Pancreas (tissue), 10 donors: Measurements from ENCODE around the gene CD300A. TPM values are rescaled to one million over a fixed set of nuclear protein-coding genes. Genes with fewer than 3 reads are reported as not detected.

Experiments used
- ATAC-seq, 4 donors: fragments of 200-7000 bp; cut with Tn5 transposase; one replicate each; pipeline versions ENCODE4 v1.8.0 to v1.9.1; 2020; ENCODE audit warnings: mild to moderate bottlenecking in 4 of 4, moderate library complexity in 4 of 4
- DNase-seq, 6 donors: peaks; one replicate each; pipeline ENCODE4 v3.0.0-alpha.2; 2020
- FAIRE-seq: peaks from 2 replicates; lab custom pipeline; 2012; peaks lifted over from hg19 to GRCh38; lab: Jason Lieb, UNC
- H3K27ac ChIP-seq, 4 donors: fragments of 200-600 bp; sonication (generic); 1 replicate in 3 of 4; 2 replicates in 1 of 4; pipeline versions ENCODE4 v1.5.0 to v1.8.0; 2020
- H3K27me3 ChIP-seq, 4 donors: fragments of 200-600 bp; one replicate each; pipeline ENCODE4 v1.8.0; 2021
- H3K36me3 ChIP-seq, 3 donors: fragments of 200-600 bp; sonication (generic) in 1 of 3; one replicate each; pipeline versions ENCODE4 v1.5.0 to v1.8.0; 2020 to 2021
- H3K4me1 ChIP-seq, 3 donors: fragments of 200-600 bp; one replicate each; pipeline ENCODE4 v1.8.0; 2021
- H3K4me3 ChIP-seq, 4 donors: fragments of 200-600 bp; sonication (generic) in 2 of 4; one replicate each; pipeline versions ENCODE4 v1.5.0 to v1.8.0; 2020 to 2021
- H3K9me3 ChIP-seq, 4 donors: fragments of 200-600 bp; one replicate each; pipeline ENCODE4 v1.8.0; 2021
- WGBS, 2 donors: extraction: QIAGEN DNeasy Blood & Tissue Kit; methylation state at CpG; one replicate each; pipeline ENCODE4 v1.1.7; 2013; 5-methylcytosine and 5-hydroxymethylcytosine counted together
- intact Hi-C, 3 donors: fragments of 100-400 bp; cut with DNase I; formaldehyde crosslinking; loops; one replicate each; pipeline versions ENCODE4 v1.11.1 to v1.14.2; 2022
- polyA plus RNA-seq, 2 donors: library from polyadenylated mRNA; stranded (reverse); fragments of 200-250 nt; gene quantifications; one replicate each; pipeline ENCODE4 v1.2.3, GENCODE V29; 2013
- total RNA-seq, 6 donors: library from RNA; stranded (reverse); fragmentation: NEBNext Ultra II Directional in 4 of 6; extraction: Animal tissue kit (Norgen Biotek cat#: 25700) in 4 of 6; gene quantifications; one replicate each; pipeline versions ENCODE4 v1.2.1 to v1.2.4, GENCODE V29; 2021 to 2023
- TF ChIP-seq, protein P1 (sequence below), 4 donors: fragments of 200-600 bp; sonication (generic) in 3 of 4; IDR thresholded peaks; one replicate each; pipeline versions ENCODE4 v1.5.0 to v1.8.0; 2021; ENCODE audit warnings: antibody characterized with exemption in 4 of 4
- donor health status: healthy with polysubstance abuse.
- donor health status: DM: no; HTN: no; CAD: no; lungs with moderate emphysema.
- donor health status: DM: no; HTN: no; CAD: no.
- donor health status: control.
- donor health status: control.
- donor health status: Bipolar disorder and iron deficiency.
- donor health status: DM: yes; HTN: yes; CAD: no.
- donor health status: DM: no; HTN: no; CAD: no.
- donor health status: DM: no; HTN: no; CAD: no.
- donor health status: DM: yes; HTN: yes; CAD: no.

Gene CD300A
- total and polyA plus RNA-seq, 8 donors, result 0.37 to 5.1 (median 1.2) TPM

GRCh38 chr17:74452033-74452840 lies 14.2 kb upstream of the CD300A start:
- Histone ChIP-seq H3K36me3 (peaks cover 0 to 15% (median 3%) of the 10 kb centered on the region in 3 donors), H3K27ac (peak overlapping the region in 1 of 4 donors; percentile 65)
- WGBS, 2 donors, result 62 to 65% methylated on average over 16 of the region's 16 CpGs

DNA sequence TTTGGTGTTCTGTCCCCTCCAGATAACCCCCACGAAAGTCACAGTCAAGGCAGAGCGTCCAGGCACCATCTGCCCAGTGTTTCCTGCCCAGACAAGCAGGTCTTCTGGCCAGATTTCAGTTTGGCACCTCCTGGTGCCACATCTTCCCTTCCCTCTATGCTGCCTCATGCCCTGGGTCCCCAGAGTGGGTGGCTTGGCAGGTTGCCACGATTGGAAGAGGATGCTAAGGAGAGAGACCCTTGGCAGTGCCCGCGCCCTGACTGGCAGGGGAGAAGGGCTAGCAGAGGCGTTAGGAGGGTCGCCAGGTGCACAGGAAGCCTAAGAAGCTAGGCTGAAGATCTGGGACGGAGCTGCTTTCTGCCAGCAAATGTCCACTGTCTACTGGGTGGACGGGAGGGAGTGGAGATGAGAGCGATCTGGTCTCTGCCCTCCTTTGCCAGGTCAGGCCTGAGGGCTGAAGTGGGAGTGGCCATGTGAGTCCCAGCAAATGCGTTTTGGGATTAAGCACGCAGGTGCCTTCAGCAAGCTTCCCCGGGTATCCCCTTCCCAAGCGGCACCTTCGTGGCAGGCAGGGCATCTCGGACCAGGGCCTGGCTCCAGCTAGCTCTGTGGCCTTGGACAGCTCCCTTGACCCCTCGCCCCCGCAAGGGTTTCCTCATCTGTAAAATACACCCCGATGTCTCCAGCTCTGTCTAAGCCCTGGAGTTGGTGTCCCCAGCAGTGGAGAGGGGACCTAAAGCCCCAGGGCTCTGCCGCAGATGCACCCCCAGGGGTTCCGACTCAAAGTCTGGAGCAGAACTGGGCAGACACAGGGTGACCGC lies 13.4 kb upstream of the CD300A start:
- TF ChIP-seq, protein P1, sequence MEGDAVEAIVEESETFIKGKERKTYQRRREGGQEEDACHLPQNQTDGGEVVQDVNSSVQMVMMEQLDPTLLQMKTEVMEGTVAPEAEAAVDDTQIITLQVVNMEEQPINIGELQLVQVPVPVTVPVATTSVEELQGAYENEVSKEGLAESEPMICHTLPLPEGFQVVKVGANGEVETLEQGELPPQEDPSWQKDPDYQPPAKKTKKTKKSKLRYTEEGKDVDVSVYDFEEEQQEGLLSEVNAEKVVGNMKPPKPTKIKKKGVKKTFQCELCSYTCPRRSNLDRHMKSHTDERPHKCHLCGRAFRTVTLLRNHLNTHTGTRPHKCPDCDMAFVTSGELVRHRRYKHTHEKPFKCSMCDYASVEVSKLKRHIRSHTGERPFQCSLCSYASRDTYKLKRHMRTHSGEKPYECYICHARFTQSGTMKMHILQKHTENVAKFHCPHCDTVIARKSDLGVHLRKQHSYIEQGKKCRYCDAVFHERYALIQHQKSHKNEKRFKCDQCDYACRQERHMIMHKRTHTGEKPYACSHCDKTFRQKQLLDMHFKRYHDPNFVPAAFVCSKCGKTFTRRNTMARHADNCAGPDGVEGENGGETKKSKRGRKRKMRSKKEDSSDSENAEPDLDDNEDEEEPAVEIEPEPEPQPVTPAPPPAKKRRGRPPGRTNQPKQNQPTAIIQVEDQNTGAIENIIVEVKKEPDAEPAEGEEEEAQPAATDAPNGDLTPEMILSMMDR (IDR thresholded peaks at IDR 0.05), result no peak
- Histone ChIP-seq H3K27me3 (no peaks in the 10 kb centered on the region), H3K4me3 (peak overlapping the region in 2 of 4 donors; percentile 38 to 45), H3K27ac (peak overlapping the region in 3 of 4 donors; percentile 65 to 78 (median 70)), H3K9me3 (no peaks in the 10 kb centered on the region), H3K4me1 (peaks cover 13 to 25% (median 17%) of the 10 kb centered on the region in 3 donors), H3K36me3 (peaks cover 0 to 8% (median 0%) of the 10 kb centered on the region in 3 donors)
- intact Hi-C loops, result no loop called here
- peak; percentile 1 to 5 (median 1) for ATAC-seq
- WGBS, 2 donors, result 33 to 41% methylated on average over 22 of the region's 22 CpGs
- no peak for FAIRE-seq
- DNase-seq, result peak in 5 of 6 donors; percentile 36 to 85 (median 67)

More at GRCh38 chr17:74452033-74452840, 14.2 kb upstream of the CD300A start:
- intact Hi-C loops, result no loop called here
- Histone ChIP-seq H3K27me3 (no peaks in the 10 kb centered on the region), H3K4me1 (peaks cover 13 to 18% (median 17%) of the 10 kb centered on the region in 3 donors), H3K9me3 (no peaks in the 10 kb centered on the region), H3K4me3 (no peak overlapping the region)
- FAIRE-seq (no peak), ATAC-seq (no peak), DNase-seq (peak in 2 of 6 donors; percentile 23 to 49)
- TF ChIP-seq, protein P1 (IDR thresholded peaks at IDR 0.05), result no peak

DNA sequence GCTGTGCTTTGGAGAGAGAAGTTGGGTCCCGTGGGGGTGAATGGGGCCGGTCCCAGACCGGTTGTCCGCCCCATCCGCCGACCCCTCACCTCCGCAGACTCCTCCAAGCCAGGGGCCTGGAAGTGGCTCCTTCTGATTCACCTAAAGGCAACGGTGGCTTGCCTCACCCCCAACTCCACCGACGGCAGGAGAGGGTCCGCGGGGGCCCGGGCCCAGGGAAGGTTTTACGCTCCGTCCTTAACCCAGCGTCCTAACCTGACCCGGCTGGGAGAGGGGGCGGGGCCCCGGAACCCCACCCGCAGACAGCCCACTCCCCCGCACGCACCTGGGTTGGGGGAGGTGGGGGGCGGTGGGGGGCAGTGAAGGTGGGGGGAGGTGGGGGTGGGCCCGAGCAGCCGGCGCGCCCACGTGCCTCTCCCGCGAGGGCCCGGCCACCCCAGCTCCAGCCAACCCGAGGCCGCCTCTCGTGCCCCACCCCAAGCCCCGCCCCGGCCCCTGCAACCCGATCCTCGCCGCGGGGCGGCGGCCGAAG lies 12.7 kb upstream of the CD300A start:
- peaks cover 13 to 25% (median 17%) of the 10 kb centered on the region in 3 donors for H3K4me1 ChIP-seq
- ATAC-seq (peak; percentile 2 to 95 (median 68)), DNase-seq (peak in 3 of 6 donors; percentile 92 to 97 (median 92)), FAIRE-seq (no peak)
- no peaks in the 10 kb centered on the region for H3K27me3 ChIP-seq
- WGBS, 2 donors, result 3% methylated on average over 32 to 42 of the region's 43 CpGs
- H3K36me3 ChIP-seq, result peaks cover 0 to 1% (median 0%) of the 10 kb centered on the region in 3 donors
- peak overlapping the region; percentile 65 to 78 (median 72) for H3K27ac ChIP-seq
- peak overlapping the region; percentile 13 to 45 (median 28) for H3K4me3 ChIP-seq
- TF ChIP-seq, protein P1 (IDR thresholded peaks at IDR 0.05), result no peak
- no peaks in the 10 kb centered on the region for H3K9me3 ChIP-seq
- intact Hi-C loops, result no loop called here

- FAIRE-seq, result no peak
- 6 to 7% methylated on average over 34 to 40 of the region's 40 CpGs for WGBS, 2 donors
- H3K4me1 ChIP-seq, result peaks cover 13 to 25% (median 17%) of the 10 kb centered on the region in 3 donors
These were observed 12.0 kb upstream of the CD300A start for GRCh38 chr17:74454197-74455024.

More at GRCh38 chr17:74454197-74455024, 12.0 kb upstream of the CD300A start:
- Histone ChIP-seq H3K27me3 (no peaks in the 10 kb centered on the region), H3K36me3 (no peaks in the 10 kb centered on the region), H3K9me3 (no peaks in the 10 kb centered on the region), H3K27ac (peak overlapping the region; percentile 65 to 78 (median 72)), H3K4me3 (peak overlapping the region in 3 of 4 donors; percentile 13 to 45 (median 38))
- intact Hi-C loops, result no loop called here
- ATAC-seq, result peak; percentile 51 to 97 (median 81)
- TF ChIP-seq, protein P1 (IDR thresholded peaks at IDR 0.05), result no peak
- peak in 5 of 6 donors; percentile 43 to 96 (median 90) for DNase-seq
